HEK293T (cell line): Measurements from ENCODE around the gene ZNF862.

Experiments
- ARNT ChIP-seq: fragments of 450-650 bp; IDR thresholded peaks from 2 replicates; pipeline ENCODE4 v1.6.1; 2017; ENCODE audit warnings: mild to moderate bottlenecking
- FOXA1 ChIP-seq: fragments of 450-650 bp; IDR thresholded peaks from 2 replicates; pipeline ENCODE4 v1.6.1; 2016; ENCODE audit warnings: mild to moderate bottlenecking
- FOXK2 ChIP-seq: fragments of 450-650 bp; IDR thresholded peaks from 2 replicates; pipeline ENCODE4 v1.6.1; 2016; ENCODE audit warnings: mild to moderate bottlenecking
- FOXM1 ChIP-seq: fragments of 450-650 bp; IDR thresholded peaks from 2 replicates; pipeline ENCODE4 v1.6.1; 2017; ENCODE audit warnings: mild to moderate bottlenecking, borderline replicate concordance

DNA sequence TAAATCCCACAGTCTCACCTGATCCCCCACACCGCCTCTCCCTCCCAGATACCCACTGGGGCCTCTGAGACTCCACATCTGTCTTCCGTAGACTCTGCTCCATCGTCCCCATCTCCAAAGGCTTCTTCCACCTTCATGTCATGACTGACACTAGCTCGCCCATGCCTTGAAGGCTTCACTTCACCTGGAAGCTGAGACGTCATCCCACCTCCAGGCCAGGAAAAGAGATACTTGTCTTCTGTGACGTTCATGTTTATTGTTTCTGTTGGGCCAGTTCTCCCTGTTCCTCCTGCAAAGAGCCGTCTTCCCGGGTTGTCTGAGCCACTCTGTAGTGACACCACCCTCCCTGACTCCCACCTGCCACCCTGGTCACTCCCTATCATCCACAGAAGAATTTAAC lies 3.6 kb upstream of the ZNF862 start:
- TF ChIP-seq FOXK2 (no peak), FOXA1 (no peak), ARNT (no peak), FOXM1 (no peak)
